ENCODE measurements around the gene TPST2. TPM values are rescaled to one million over a fixed set of nuclear protein-coding genes. Genes with fewer than 3 reads are reported as not detected.

Gene TPST2
- total RNA-seq, 4 donors from 2014 or later: 39.1 to 83.4 (median 60.6) TPM

- H3K4me3 ChIP-seq: no peak overlapping the region
- 59 to 69% methylated on average over 7 of the region's 7 CpGs for WGBS, 2 donors
- no peak for DNase-seq (ENCODE audit: low spot score in 2 of 2)
- peak overlapping the region in 1 of 4 donors; percentile 97 for H3K27ac ChIP-seq
- H3K9me3 ChIP-seq: no peaks in the 10 kb centered on the region
- no peaks in the 10 kb centered on the region for H3K27me3 ChIP-seq
- H3K4me1 ChIP-seq: peaks cover 0 to 55% (median 35%) of the 10 kb centered on the region in 4 donors
- TF ChIP-seq POLR2A (IDR thresholded peaks at IDR 0.05) (no peak), EP300 (IDR thresholded peaks at IDR 0.05) (no peak), CTCF (IDR thresholded peaks at IDR 0.05) (no peak)
- peaks cover 0 to 52% (median 9%) of the 10 kb centered on the region in 3 donors for H3K36me3 ChIP-seq
Measured at GRCh38 chr22:26485013-26485412, 104.9 kb downstream of the TPST2 start.

- Histone ChIP-seq H3K9me3 (no peaks in the 10 kb centered on the region), H3K27ac (peak overlapping the region; percentile 96 to 100 (median 98)), H3K36me3 (peaks cover 0 to 45% (median 5%) of the 10 kb centered on the region in 3 donors), H3K27me3 (no peaks in the 10 kb centered on the region), H3K4me1 (peaks cover 0 to 61% (median 38%) of the 10 kb centered on the region in 4 donors), H3K4me3 (peak overlapping the region; percentile 94 to 99 (median 97))
- 11% methylated on average over 6 of the region's 6 CpGs for WGBS, 2 donors
- TF ChIP-seq EP300 (IDR thresholded peaks at IDR 0.05) (no peak), CTCF (IDR thresholded peaks at IDR 0.05) (no peak), POLR2A (IDR thresholded peaks at IDR 0.05) (no peak)
- DNase-seq (ENCODE audit: low spot score in 2 of 2): no peak
Measured at GRCh38 chr22:26484360-26484706, 105.6 kb downstream of the TPST2 start.

- no peaks in the 10 kb centered on the region for H3K9me3 ChIP-seq
- peaks cover 0 to 42% (median 0%) of the 10 kb centered on the region in 3 donors for H3K36me3 ChIP-seq
- H3K4me1 ChIP-seq: peaks cover 0 to 68% (median 39%) of the 10 kb centered on the region in 4 donors
- H3K27ac ChIP-seq: peak within 1 kb of the TSS; percentile 96 to 100 (median 98)
- peak; percentile 89 to 97 for TF ChIP-seq EP300 (IDR thresholded peaks at IDR 0.05)
- peak; percentile 65 to 85 for TF ChIP-seq POLR2A (IDR thresholded peaks at IDR 0.05)
- TF ChIP-seq CTCF (IDR thresholded peaks at IDR 0.05): peak in 2 of 5 experiments; percentile 28 to 45
- no peaks in the 10 kb centered on the region for H3K27me3 ChIP-seq
- WGBS, 2 donors: 0 to 1% methylated on average over 31 to 67 of the region's 85 CpGs
- DNase-seq (ENCODE audit: low spot score in 2 of 2): peak; percentile 80 to 82
- peak within 1 kb of the TSS; percentile 94 to 99 (median 97) for H3K4me3 ChIP-seq
Measured at GRCh38 chr22:26483439-26484359, 106.2 kb downstream of the TPST2 start, which contains the start of the genes HPS4 and SRRD. TSS of gene HPS4 (minus strand) at chr22:26483783. CDS start at chr22:26481762, 2,021 bp downstream. TSS of gene SRRD (plus strand) at chr22:26483877. CDS start at chr22:26483891, 14 bp downstream.

GRCh38 chr22:26483043-26483438, 106.9 kb downstream of the TPST2 start:
- Histone ChIP-seq H3K4me1 (peaks cover 0 to 73% (median 39%) of the 10 kb centered on the region in 4 donors), H3K27ac (peak overlapping the region; percentile 96 to 100 (median 98)), H3K36me3 (peaks cover 0 to 42% (median 0%) of the 10 kb centered on the region in 3 donors), H3K9me3 (no peaks in the 10 kb centered on the region), H3K27me3 (no peaks in the 10 kb centered on the region), H3K4me3 (peak overlapping the region; percentile 94 to 99 (median 97))
- TF ChIP-seq POLR2A (IDR thresholded peaks at IDR 0.05) (no peak), CTCF (IDR thresholded peaks at IDR 0.05) (no peak), EP300 (IDR thresholded peaks at IDR 0.05) (no peak)
- no peak for DNase-seq (ENCODE audit: low spot score in 2 of 2)
- WGBS, 2 donors: 6 to 8% methylated on average over 7 of the region's 7 CpGs

GRCh38 chr22:26482161-26482560, 107.8 kb downstream of the TPST2 start:
- 48 to 50% methylated on average over 5 of the region's 5 CpGs for WGBS, 2 donors
- Histone ChIP-seq H3K36me3 (peaks cover 0 to 42% (median 5%) of the 10 kb centered on the region in 3 donors), H3K27me3 (no peaks in the 10 kb centered on the region), H3K4me3 (no peak overlapping the region), H3K9me3 (no peaks in the 10 kb centered on the region), H3K4me1 (peaks cover 0 to 82% (median 39%) of the 10 kb centered on the region in 4 donors), H3K27ac (peak overlapping the region in 2 of 4 donors; percentile 97 to 100)
- TF ChIP-seq CTCF (IDR thresholded peaks at IDR 0.05): no peak
- TF ChIP-seq POLR2A (IDR thresholded peaks at IDR 0.05): no peak
- TF ChIP-seq EP300 (IDR thresholded peaks at IDR 0.05): no peak
- no peak for DNase-seq (ENCODE audit: low spot score in 2 of 2)

Data from tibial nerve (tissue), 4 donors.